GM19025 (cell line): ENCODE data around the gene TMEM140.

ENCODE experiments used
- ATAC-seq: cut with Tn5 transposase; IDR thresholded peaks from one replicate; pipeline ENCODE4 v1.9.1; 2021; ENCODE audit warnings: mild to moderate bottlenecking, low read depth, moderate library complexity; ENCODE audit not compliant: unreplicated experiment

TMEM140 gene

DNA sequence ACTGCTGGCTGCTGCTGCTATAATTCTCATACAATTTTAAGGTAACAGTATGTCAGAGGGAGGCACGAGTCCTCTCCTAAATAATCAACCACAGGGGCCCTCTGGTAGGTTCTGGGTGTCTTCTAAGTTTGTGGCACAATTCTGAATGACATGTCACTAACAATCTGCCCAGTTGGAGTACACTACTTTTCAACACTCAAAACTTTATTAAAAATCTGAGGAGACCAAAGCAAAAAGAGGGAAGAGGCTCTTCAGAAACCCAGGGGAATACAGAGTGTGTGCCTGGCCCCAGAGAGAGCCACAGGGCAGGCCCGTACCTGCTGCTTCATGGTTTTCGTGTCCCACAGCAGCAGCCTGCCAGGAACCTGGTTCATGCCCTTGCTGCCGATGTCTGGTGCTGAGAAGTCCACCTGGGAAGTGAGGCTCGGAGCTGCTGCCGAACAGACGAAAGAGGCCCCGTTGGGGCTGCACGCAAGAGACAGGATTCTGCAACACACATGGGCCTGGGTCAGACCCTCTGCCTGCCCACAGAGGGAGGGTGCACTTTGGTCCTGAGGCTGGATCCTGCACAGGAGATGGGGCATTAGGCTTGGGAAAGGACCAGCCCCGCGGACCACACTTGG lies 45.2 kb downstream of the TMEM140 start:
- no peak for ATAC-seq

DNA sequence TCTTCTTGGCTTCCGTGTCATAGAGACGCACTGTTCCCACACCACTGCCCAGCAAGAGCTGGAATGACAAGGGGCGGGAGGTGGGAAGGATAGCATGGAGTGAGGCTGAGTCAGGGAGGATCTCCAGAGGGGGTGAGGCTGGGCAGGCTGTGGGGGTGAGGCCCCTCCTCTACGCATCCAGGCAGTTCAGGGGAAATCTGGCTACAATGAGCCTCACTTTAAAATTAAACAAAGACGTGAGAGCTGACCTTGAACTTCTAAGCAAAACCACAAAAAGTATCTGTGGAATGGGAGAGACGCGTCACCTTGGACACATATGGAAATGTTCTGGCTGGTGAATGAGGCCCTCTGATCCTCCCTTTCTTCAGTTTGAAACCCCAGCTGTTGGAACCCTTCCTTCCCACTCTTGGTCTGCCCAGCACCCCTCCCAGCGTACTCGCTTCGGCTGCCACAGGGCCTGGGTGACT lies 45.8 kb downstream of the TMEM140 start:
- ATAC-seq, result no peak

DNA sequence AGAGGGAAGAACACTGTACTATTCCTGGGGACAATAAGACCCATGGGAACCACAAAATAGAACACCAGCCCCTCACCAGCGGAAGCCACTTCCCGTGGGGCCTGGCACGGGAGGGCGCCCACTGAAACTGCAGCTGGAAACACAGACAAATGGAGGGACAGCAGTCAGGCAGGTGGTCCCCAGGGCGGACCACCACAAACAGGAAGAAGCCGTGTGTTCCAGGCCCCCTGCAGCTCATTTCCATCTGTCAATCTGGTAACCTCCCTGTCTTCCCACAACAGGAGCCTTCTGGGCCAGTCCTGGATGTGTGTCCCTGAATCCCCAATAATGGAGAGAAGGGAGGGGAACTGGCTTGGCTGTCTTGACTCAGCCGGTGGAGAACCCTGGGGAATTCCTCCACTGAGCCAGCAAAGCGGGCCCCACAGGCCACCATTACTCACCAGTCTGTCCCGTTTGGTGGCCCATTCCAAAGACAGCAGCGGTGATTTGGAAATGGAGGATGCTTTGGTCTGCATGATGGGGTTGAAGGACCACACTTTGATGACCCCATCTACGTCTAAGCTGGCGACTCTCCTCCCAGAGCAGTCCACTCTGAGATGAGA lies 46.7 kb downstream of the TMEM140 start:
- ATAC-seq, result no peak

DNA sequence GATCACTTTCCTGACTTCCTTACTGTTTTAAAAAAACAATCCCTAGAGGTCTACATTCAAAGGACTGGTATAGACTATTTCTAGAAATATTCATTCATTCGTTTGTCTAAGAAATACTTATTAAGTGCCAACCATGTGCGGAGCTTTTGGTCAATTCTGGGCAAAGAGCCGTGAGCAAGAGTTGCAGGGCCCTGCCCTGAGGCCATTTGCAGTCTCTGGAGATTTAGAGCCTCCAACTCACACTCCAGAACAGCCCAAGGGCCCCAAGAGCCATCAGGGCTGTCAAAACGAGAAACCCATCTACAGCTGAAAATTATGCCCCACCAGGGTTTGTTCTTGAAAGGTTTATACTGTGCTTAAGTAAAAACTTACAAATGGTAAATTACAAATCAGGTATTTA lies 47.3 kb downstream of the TMEM140 start:
- no peak for ATAC-seq

DNA sequence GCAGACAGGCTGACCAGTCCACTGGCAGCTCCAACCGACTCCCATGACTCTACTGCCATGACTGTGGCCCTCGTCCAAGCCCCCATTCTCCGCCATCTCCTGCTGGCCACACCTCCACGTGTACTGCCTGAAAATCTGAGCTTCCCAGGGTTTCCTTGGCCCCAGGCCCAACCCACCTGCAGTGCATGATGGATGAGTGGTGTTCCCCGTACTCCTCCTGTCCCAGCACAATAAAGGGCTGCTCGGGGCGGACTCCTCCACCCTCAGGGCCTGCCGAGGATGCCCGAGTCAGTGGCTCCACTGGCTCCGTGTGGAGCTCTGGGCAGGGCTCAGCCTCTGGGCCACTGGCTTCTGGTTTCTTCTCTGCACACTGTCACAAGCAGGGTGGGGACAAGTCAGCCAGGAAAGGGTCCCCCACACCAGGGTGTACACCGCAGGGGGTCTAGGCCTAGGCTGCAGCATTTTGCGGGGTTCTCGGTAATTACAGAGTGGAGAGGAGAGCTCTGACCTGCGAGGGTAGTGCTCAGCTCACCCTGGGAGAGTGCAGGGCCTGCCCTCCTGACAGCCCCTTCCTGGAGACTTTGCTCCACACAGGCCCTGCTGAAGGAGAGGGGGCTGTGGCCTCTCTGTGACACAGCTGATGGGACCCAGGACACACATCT lies 48.2 kb downstream of the TMEM140 start:
- no peak for ATAC-seq

DNA sequence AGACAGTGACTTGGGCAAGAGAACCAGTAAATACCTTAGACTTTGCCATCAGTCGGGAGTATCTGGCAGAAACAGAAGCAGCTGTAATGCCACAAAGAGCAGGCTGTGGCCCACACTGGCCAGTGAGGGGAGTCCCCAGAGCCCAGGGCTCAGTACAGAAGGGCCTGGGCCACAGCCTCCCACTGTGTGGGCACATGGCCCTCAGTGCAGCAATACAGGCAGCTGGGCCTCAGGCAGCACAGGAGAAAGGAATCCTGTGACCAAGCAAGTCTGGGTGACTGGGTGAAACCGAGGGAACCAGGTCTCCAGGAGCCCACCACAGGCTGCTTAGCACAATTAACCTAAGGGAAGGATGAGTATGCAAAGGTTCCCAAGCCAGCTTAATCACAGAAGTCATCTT lies 49.5 kb downstream of the TMEM140 start:
- no peak for ATAC-seq

DNA sequence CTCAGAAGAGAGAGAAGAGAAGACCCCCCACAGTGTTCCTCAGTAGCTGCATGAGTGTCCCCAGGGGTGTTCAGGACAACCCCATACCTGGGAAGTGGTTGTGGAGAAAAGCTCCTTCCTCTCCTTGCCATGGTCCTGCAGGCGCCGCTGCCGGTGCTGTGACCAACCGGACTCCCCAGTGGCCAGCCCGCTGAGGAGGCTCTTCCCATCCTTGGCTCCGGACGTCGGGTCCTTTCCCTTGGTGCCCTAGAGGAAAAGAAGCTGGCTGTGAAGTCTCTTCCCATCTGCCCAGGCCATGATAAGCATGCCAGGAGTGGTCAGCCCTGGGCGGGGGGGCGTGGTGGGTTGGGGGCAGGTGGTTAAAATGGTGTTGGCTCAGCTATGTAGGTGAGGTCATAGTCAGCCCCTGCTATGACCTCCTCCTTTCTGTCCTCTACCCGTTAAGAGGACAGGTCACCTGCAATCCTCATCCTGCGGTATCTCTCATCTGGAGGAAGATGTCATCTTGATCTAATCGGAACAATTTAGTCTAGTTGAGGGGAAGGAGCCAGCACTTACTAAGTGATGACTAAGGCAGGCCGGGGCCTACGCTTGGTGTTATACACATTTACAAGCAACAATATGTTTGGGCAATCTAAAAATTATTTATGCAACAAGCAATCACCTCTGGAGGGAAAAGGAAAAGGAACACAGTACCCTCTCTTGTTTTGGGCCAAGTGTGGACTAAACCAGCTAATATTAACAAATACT lies 50.2 kb downstream of the TMEM140 start:
- ATAC-seq, result no peak

DNA sequence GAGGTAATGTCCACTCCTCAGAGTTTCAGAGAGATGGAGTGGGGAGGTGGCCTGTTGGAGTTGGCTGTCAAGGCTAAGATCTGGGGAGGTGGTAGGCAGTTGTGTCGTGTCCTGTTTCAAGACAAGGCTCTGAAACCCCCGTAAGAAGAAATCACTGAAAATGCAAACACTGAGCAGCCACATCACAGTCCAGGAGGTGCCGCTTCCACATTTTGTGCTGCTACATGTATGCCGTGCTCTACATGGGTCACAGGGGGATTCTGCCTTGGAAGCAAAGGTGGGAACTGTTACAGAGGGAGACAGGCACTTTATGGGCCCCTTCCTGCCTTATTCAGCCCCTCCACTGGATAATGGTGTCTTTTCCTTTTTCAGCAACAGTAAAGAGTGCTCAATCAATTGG lies 51.6 kb downstream of the TMEM140 start:
- ATAC-seq, result no peak

DNA sequence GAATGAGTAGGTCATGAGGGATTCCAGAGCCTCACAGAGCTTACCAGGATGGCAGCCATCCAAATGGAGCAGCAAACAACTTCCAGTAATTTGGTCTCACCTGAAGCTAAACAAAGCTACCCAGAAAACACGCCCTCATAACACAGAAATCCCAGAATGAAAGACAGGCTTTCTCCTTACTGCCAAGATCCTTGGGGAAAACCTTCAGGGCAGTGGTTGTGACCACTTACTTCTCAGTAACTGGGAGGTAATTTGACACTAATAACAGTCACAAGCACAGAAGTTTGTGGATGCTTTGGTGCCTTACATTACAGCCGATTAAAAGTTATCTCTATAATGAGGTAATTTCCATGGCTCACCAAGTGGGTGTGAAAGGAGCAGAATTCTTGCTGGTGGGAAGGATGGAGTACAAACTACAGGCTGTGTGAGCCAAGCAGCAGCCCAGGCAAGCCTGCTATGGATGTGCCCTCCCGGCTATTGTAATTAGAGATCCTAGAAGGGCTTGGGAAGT lies 53.0 kb downstream of the TMEM140 start:
- ATAC-seq, result no peak

DNA sequence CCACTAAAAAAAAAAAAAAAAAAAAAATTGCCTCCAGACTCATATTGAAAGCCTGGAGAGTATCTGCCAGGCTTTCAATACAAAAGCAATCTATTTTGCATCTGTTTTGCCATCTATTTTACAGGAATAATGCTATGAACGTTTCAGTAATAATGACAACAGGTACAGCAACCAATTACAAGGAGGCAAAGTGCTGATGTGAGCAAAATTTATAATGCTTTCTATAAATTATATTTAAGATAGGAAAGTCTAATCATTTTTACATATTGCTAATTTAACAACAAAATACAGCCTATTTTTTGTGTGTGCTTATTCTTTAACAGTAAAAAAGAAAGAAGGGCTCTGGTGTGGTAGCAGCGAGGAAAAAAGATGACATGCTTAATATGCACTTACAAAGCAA lies 53.5 kb downstream of the TMEM140 start:
- ATAC-seq, result no peak

DNA sequence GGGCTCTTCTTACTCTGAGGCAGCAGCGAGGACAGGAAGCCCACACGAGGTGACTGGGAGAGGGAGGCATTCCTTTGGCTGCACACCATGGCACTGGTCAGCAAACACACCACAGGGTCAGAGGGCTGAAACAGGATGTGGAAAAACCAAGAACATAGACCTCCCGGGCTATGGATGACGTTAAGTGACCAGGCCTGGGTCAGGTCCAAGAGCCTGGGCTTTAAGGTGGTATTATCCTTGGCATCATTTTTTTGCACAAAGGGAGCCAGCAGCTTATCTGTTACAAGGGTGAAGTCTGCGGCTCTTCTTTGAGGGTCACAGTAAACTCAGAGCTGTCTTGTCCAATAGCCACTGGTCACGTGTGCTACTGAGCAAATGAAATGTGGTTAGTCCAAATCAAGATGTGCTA lies 56.5 kb downstream of the TMEM140 start:
- no peak for ATAC-seq

DNA sequence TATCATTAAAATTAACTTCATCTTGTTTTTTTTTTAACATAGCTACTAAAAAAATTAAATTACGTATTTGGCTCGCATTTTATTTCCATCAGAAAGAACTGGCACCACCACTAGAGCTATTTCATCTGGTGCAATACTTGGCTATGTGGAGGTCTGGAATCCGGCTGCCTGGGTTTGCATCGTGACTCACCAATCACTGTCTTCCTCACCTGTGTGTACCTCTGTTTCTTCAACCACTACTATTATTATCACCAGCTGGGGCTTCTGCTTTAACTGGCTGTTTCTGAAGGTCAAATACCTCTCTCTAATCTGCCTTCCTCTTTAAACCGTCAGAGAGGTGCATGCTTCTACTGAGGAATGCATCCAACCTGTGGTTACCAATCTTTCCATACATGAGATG lies 57.0 kb downstream of the TMEM140 start:
- no peak for ATAC-seq

DNA sequence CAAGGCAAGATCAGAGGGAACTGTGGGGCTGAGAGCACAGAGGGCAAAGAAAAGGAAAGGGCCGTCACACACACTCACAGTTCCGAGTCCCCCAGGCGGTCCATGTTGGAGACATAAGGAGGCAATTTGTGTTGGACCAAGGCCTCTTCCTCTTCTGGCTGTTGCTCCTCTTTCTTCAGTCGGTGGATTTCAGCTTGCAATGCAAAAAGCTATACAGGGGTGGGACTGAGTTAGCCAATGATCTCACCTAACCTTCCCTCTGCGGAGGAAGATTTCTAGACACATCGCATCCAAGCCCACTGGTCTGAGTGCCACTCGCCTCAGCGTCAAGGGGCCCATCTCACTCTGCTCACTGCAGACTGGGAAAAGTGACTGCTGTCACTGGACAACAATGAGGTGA lies 58.0 kb downstream of the TMEM140 start:
- ATAC-seq, result no peak

DNA sequence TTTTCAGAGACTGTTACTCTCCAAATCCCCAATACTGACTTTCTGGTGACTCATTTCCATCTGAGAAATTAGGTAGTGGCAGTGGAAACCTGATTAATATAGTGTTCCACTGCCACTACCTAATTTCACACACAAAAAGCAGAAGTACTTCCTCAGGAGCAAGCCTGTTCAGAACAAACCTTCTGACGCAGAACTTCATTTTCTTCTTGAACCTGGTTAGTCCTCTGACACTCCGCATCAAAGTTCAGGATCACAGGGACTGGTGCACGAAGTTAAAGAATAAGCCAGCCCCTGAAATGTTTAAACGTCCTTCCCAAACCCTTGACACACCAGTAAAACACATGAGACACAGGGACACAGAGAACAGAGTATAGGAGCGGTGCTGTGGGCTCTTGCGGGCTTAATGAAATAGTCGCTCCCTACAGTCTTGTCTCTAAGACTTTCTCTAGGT lies 59.1 kb downstream of the TMEM140 start:
- no peak for ATAC-seq

DNA sequence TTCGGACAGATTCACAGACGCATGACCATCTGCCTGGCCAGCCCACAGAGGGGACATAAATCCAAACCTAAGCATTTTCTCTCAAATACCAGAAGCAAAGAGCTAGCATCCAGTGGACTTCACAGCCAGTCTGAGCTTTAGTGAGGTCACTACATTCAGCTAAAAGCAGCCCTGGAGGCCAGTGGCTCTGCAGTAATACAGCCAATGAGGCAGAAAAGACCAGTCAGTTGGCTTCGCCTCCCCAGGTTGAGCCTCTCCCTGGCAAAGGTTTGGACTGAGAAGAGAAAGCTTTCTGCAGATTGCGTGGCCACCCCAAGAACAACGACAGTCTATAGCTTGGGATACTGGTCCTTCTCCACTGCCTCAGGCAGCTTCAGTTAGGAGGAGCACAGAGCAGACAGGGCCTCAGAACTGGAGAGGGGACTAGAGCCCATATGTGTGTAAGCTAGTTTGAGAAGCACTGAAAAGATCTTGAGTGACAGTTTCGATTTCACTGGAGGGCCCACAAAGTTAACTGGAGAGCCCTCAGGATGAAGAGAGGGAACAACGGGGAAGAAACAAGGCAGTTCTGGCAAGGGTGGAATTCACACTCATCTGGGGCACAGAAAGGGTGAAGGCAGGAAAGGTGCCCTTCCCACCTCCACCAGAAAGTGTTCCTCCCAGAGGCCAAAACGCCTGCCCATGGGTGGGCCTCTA lies 59.7 kb downstream of the TMEM140 start:
- no peak for ATAC-seq

DNA sequence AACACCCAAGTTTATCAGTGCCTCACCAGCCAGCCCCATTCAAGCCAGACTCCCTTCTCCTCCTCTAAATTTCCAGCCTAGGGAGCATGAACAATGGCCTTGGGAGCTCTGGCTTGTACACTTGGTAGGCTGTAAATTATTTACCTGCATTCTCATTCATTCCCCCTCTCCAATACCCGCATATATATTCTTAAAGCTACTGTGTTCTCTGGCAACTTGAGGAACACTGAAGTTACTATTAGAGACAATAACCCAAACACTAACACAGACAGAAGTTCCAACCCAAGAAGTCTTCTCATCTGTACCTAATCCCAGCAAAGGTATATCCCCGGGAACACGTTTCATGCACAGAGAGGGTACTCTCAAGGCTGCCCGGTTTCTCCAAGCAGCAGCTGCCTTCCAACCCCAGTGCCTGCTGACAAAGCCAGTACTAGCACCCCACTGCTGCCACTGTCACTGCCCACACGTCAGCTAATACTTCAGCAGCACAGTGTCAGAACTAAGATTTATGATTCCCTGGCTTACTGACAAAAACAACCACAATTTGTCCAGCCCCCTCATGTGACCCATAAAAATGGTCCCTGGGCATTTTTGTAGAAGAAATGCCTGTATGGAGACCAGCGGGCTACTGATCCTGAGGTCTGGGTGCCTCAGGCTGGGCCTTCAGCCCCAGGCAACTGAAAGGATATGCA lies 60.4 kb downstream of the TMEM140 start:
- ATAC-seq, result no peak

DNA sequence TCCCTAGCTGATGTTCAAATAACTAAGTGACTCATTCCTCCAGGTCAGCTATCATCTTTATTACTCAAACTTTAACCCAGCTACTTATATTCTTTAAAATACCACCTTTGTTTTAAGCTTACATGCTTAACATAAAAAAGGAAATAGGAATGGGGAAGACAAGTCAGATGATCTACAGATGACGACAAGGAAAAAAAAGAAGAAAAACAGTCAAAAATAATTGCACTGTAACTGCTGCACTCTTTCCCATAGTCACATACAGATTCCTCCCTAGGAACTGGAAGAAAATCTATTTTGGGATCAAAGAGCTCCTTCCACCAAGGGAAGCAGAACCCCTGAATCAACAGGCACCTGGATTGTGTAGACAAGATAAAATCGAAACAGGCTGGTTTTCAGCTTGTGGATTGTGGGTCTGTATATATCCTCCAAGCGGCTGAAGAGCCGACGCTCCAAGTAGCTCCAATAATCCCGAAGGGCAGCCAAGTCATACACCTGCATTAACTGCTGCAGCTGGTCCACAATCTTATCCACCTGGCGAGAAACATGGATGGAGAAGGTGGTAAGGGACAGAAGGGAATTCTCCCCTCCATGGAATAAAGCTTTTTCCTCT lies 61.5 kb downstream of the TMEM140 start:
- no peak for ATAC-seq

DNA sequence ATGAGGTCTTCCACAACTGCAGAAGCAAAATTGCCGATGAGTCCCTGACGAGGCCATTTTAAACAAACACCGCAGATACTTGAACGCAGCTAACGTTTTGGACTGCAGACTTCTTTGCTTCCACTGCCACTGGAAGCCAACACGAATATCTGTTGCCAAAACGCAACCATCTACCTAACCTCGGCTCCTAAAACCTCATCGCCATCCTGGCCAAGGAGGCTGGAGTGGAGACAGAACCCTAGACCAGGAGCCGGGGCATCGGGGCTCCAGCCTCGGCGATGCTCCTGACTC lies 63.0 kb downstream of the TMEM140 start:
- no peak for ATAC-seq

DNA sequence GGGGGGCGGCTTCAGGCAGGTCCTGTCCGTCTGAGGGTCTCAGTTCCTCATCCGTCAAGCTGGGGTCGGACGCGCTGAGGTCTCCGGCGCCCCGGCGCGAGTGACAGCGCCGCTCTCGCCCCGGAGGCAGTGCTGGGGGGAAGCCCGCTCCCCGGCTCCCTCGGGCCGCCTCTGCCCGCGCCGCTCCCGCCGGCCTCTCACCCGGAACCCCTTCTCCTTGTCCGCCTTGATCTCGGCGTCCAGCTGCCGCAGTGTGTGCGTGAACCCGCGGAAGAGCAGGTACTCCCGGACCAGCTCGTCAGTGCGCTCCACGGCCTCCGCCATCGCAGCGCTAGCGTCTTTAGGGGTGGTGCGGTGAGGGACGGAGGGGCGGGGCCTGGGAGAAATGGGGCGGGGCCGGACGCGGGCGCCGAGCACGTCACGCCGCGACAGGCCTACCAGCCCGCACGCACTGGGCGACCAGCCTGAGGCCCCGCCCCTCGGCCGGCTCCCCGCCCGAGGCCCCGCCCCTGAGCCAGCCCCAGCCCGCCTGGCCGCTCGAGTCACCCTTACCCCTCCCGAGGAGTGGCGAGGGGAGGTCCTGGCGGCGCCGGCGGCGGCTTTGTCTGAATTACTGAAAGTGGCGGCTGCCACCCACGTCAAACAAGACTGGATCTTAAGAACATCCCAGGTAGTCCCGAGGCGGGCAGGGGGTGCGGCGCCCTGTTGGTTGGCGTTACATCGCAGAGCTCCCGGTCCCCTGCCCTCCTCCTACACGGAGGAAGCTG lies 63.5 kb downstream of the TMEM140 start, which contains the start of gene WDR91:
WDR91 (minus strand) TSS at position 348 of the 767 bp plus-strand sequence; CDS start at position 324, 24 bp downstream.
- peak; percentile 83 for ATAC-seq
